Astrocyte of the cerebellum (primary cell): ENCODE results near the gene KLHL11.

Experiments used
- DNase-seq: peaks from one replicate; pipeline ENCODE4 v3.0.0-alpha.2; 2011; ENCODE audit warnings: low read depth
- H3K4me3 ChIP-seq: 2 replicates; pipeline ENCODE4 v1.5.1; 2011; ENCODE audit warnings: mild to moderate bottlenecking, low read depth, low read length, moderate library complexity
- in situ Hi-C: cut with HindIII; loops from 2 replicates; pipeline ENCODE4 v1.10.0; 2017; ENCODE audit warnings: low sequenced_read_pairs
- TF ChIP-seq, protein P1 (sequence below): IDR thresholded peaks from 2 replicates; pipeline ENCODE4 v1.5.1; 2012; ENCODE audit warnings: low read length, low read depth, moderate library complexity, mild to moderate bottlenecking; ENCODE audit errors: missing control alignments

The KLHL11 gene, protein sequence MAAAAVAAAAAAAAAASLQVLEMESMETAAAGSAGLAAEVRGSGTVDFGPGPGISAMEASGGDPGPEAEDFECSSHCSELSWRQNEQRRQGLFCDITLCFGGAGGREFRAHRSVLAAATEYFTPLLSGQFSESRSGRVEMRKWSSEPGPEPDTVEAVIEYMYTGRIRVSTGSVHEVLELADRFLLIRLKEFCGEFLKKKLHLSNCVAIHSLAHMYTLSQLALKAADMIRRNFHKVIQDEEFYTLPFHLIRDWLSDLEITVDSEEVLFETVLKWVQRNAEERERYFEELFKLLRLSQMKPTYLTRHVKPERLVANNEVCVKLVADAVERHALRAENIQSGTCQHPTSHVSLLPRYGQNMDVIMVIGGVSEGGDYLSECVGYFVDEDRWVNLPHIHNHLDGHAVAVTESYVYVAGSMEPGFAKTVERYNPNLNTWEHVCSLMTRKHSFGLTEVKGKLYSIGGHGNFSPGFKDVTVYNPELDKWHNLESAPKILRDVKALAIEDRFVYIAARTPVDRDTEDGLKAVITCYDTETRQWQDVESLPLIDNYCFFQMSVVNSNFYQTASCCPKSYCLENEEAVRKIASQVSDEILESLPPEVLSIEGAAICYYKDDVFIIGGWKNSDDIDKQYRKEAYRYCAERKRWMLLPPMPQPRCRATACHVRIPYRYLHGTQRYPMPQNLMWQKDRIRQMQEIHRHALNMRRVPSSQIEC

DNA sequence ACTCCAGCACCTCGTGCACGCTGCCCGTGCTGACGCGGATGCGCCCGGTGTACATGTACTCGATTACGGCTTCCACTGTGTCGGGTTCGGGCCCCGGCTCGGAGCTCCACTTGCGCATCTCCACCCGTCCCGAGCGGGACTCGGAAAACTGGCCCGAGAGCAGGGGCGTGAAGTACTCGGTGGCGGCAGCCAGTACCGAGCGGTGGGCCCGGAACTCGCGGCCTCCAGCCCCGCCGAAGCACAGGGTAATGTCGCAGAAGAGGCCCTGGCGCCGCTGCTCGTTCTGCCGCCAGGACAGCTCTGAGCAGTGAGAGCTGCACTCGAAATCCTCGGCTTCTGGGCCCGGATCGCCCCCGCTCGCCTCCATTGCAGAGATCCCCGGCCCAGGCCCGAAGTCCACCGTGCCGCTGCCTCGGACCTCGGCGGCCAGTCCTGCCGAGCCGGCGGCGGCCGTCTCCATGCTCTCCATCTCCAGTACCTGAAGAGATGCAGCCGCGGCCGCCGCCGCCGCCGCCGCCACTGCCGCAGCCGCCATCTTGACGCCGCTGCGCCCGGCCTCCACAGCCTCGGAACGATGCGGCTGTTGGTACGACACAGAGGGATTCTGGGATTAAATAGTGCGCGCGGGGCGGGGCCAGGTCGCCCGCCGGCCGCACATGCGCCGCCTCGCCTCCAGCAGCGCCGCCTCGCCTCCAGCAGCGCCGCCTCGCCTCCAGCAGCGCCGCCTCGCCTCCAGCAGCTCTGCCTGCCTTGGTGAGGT lies at the start of gene KLHL11:
KLHL11 (minus strand) TSS at position 588 of the 760 bp plus-strand sequence; CDS start at position 535, 53 bp downstream.
- in situ Hi-C loops = no loop called here
- H3K4me3 ChIP-seq = peak within 1 kb of the TSS; percentile 90
- TF ChIP-seq, protein P1, sequence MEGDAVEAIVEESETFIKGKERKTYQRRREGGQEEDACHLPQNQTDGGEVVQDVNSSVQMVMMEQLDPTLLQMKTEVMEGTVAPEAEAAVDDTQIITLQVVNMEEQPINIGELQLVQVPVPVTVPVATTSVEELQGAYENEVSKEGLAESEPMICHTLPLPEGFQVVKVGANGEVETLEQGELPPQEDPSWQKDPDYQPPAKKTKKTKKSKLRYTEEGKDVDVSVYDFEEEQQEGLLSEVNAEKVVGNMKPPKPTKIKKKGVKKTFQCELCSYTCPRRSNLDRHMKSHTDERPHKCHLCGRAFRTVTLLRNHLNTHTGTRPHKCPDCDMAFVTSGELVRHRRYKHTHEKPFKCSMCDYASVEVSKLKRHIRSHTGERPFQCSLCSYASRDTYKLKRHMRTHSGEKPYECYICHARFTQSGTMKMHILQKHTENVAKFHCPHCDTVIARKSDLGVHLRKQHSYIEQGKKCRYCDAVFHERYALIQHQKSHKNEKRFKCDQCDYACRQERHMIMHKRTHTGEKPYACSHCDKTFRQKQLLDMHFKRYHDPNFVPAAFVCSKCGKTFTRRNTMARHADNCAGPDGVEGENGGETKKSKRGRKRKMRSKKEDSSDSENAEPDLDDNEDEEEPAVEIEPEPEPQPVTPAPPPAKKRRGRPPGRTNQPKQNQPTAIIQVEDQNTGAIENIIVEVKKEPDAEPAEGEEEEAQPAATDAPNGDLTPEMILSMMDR = no peak
- DNase-seq = peak; percentile 74

DNA sequence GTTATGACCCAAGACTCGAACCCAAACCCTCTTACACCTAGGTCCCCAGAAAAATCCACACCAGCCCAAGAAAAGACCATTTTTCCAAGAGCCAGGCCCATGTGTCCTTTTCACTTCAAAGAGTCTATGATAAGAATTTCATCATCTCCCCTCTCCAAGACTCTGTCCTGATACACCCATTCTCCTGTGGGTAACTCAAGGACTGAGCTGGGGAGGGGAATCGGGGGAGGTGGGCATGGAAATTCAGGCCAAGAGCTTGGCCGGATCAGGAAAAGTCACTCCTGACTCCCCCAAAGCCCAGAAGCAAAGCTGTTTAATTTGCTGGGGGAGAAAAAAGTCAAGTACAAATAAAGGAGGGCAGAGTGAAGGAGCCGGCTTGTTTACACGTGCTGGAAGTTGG lies 49.8 kb upstream of the KLHL11 start:
- DNase-seq = no peak
- peak overlapping the region; percentile 5 for H3K4me3 ChIP-seq
- TF ChIP-seq, protein P1 = no peak

DNA sequence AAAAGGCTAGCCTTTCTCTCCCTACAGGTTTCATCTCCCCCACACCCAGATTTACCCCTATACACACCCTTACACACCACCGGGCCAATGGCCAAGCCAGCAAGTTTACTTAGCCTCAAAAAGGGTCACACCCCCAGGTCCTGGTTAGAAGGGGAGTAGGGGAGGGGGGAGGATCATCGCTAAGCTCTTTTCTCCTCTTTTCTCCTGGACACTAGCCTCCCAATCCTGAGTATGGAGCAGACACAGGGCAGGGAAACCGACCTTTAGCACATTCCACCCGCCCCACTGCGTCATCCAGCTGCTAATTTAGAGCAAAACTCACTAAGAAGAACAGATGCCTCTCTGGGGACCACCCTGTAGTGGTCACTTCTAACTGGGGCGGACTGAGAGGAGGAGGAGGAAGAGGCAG lies 49.1 kb upstream of the KLHL11 start:
- TF ChIP-seq, protein P1 = no peak
- no peak for DNase-seq
- H3K4me3 ChIP-seq = no peak overlapping the region
- in situ Hi-C loops = no loop called here

More for the DNA sequence above, 49.8 kb upstream of the KLHL11 start:
- in situ Hi-C loops = no loop called here

DNA sequence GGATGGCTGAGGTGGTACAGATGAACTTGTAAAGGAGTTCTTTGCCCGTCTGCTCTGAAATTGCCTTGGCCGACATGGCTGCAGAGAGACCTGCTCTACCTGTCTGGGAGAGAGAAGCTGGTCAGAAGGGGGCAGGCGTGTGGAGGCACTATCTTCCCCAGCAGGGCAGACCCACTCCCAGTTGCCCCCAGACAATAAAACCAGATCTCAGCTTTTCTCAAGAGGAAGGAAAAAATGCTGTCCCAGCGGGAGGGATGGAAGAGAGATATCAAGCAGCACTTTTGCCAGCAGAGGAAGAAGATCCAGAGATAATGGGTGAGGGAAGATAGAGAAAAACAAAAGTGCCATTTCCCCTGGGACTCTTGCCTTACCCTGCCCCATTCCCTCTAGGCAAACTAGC lies 48.6 kb upstream of the KLHL11 start:
- in situ Hi-C loops = no loop called here
- TF ChIP-seq, protein P1 = no peak
- H3K4me3 ChIP-seq = no peak overlapping the region
- no peak for DNase-seq

DNA sequence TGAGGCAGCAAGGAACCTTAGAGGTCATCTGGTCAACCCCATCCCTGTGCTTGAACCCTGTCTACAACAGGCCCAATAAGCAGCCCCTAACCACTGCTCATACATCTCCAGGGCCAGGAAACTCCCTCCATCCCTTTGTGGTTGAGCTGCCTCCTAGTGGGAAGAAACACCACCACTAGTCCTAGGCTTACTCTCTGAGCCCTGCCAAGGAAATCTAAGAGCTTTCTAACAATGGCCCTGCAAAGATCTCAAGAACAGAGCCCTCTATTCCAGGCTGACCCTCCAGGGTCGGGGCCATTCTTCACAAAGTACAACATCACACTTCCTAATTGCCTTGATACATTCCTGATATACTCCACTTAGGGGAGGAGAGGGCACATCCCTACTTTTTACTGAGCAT lies 47.7 kb upstream of the KLHL11 start:
- TF ChIP-seq, protein P1 = peak; percentile 44
- in situ Hi-C loops = no loop called here
- DNase-seq = no peak
- no peak overlapping the region for H3K4me3 ChIP-seq

DNA sequence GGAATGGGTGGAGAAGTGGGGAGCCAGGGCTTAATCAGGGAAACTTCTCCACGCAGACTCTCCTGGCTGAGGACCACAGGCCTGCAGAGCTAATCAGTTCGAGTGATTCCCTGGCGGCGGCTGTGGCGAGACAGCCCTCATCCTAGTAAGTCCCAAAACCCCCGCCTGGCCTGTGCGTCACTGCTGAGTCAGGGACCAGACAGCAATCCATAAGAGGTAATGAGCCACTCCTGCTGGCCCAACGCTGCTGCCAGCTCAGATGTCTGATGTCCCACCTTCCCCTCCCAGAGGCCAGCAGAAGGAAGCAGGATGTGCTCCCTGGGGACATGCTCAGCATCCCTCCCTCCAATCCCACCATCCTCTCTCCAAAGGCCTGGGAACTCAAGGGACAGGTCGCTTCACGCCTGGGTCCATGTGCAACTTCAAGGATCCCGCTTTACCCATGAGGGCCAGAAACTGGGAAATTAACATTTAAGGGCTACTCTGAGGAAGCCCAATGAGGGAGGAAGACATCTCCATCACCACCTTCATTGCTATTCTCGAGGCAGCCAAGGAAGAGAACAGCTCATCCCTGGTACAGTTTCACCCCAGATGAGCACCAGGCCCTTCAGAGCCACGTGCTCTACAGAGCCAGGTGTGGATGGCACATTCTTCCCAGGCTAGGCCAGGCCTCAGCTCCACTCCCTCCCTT lies 45.6 kb upstream of the KLHL11 start:
- DNase-seq = peak; percentile 90

More for the DNA sequence above, 45.6 kb upstream of the KLHL11 start:
- TF ChIP-seq, protein P1 = no peak
- no peak overlapping the region for H3K4me3 ChIP-seq
- in situ Hi-C loops = no loop called here
